ENCODE results near the gene MAP1LC3B2.
"Not testable (repeated sequence)": the region's sequence is repeated elsewhere in the genome, so short reads cannot be mapped to it uniquely, and the experiment has no call there.

MAP1LC3B2 gene

GRCh38 chr12:116564080-116564479 lies 4.9 kb downstream of the MAP1LC3B2 start:
- no peak for DNase-seq
- in situ Hi-C loops (cut with HindIII; ENCODE audit: low pct_ligation_motif_present, low sequenced_read_pairs) = no loop called here
- TF ChIP-seq CTCF (IDR thresholded peaks at IDR 0.05; ENCODE audit: low read depth, low read length, missing control alignments) = no peak

GRCh38 chr12:116565221-116565620 lies 6.0 kb downstream of the MAP1LC3B2 start:
- H3K27ac ChIP-seq; DNase-seq; H3K4me3 ChIP-seq (ENCODE audit: low read depth, low read length); in situ Hi-C loops (cut with HindIII; ENCODE audit: low pct_ligation_motif_present, low sequenced_read_pairs); H3K27me3 ChIP-seq (replicated peaks); H3K36me3 ChIP-seq (replicated peaks): not testable (repeated sequence)

More at GRCh38 chr12:116564080-116564479, 4.9 kb downstream of the MAP1LC3B2 start:
- H3K27ac ChIP-seq = no peak overlapping the region
- no peaks in the 10 kb centered on the region for H3K36me3 ChIP-seq (replicated peaks)
- no peak overlapping the region for H3K4me3 ChIP-seq (ENCODE audit: low read depth, low read length)
- no peaks in the 10 kb centered on the region for H3K27me3 ChIP-seq (replicated peaks)

DNA sequence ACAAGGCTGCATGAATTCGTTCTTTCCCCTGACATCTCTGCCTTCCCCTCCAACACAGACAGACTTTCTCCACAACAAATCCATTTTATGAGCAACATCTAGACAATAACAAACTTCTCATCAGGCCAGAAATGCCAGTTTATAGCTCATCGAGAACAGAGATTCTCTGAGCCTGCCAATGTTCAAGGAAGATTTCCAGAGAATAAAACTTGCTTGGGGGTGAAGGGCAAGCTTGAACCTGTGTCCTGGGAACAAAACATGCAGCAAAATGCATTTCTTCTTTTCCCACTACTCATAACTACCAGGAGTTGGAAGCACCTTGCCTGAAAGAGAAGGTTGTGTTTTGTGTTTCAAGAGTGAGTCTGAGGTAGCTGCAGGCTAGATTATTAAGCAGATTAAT lies 6.8 kb downstream of the MAP1LC3B2 start:
- Histone ChIP-seq H3K27me3 (replicated peaks) (no peaks in the 10 kb centered on the region), H3K27ac (no peak overlapping the region), H3K36me3 (replicated peaks) (no peaks in the 10 kb centered on the region), H3K4me3 (ENCODE audit: low read depth, low read length) (no peak overlapping the region)
- DNase-seq = no peak
- in situ Hi-C loops (cut with HindIII; ENCODE audit: low pct_ligation_motif_present, low sequenced_read_pairs) = no loop called here
- TF ChIP-seq CTCF (IDR thresholded peaks at IDR 0.05; ENCODE audit: low read depth, low read length, missing control alignments) = no peak

DNA sequence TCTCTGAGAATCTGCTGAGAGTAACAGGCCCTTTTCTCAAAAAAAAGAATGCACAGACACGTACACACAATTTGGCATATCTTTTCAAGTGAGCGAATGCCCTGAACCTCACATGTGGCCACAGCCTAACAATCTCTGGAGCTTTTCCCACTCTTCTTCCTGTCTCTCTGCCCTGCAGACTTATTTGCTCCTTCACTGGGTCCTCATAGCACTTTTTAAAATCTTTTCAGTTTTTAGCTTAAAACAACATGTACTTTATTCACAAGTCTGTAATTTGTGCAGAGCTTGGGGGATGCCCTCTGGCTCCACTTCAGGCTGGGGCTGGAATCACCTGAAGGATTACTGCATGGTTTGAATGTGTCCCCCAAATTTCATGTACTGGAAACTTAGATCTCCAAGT lies 9.0 kb downstream of the MAP1LC3B2 start:
- no peak overlapping the region for H3K4me3 ChIP-seq (ENCODE audit: low read depth, low read length)
- in situ Hi-C loops (cut with HindIII; ENCODE audit: low pct_ligation_motif_present, low sequenced_read_pairs) = no loop called here
- H3K27me3 ChIP-seq (replicated peaks) = no peaks in the 10 kb centered on the region
- no peak overlapping the region for H3K27ac ChIP-seq
- H3K36me3 ChIP-seq (replicated peaks) = no peaks in the 10 kb centered on the region
- no peak for DNase-seq
- TF ChIP-seq CTCF (IDR thresholded peaks at IDR 0.05; ENCODE audit: low read depth, low read length, missing control alignments) = no peak

DNA sequence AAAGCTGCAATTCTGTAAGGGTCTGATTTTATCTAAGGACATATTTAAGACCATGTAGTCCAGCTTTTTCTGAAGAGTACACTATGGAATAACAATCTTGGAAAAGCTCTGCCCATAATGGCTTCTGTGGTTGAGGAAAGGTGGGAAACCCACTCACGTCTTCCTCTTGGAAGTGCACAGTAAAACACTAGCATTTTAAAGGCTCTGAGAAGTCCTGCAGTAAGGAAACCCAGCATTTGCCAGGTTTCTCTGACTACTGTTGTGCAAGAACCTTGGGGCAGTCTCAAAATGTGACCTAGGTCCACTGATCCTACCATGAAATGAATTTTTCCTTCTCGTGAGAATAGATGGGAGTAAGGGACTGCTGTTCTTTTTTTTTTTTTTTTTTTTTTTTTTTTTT lies 11.9 kb downstream of the MAP1LC3B2 start:
- in situ Hi-C loops (cut with HindIII; ENCODE audit: low pct_ligation_motif_present, low sequenced_read_pairs) = no loop called here
- no peak for DNase-seq
- no peak for TF ChIP-seq CTCF (IDR thresholded peaks at IDR 0.05; ENCODE audit: low read depth, low read length, missing control alignments)
- Histone ChIP-seq H3K27me3 (replicated peaks) (no peaks in the 10 kb centered on the region), H3K27ac (no peak overlapping the region), H3K36me3 (replicated peaks) (no peaks in the 10 kb centered on the region), H3K4me3 (ENCODE audit: low read depth, low read length) (no peak overlapping the region)

- no peak for DNase-seq
- TF ChIP-seq CTCF (IDR thresholded peaks at IDR 0.05; ENCODE audit: low read depth, low read length, missing control alignments) = no peak
- Histone ChIP-seq H3K36me3 (replicated peaks) (no peaks in the 10 kb centered on the region), H3K27me3 (replicated peaks) (no peaks in the 10 kb centered on the region), H3K27ac (no peak overlapping the region), H3K4me3 (ENCODE audit: low read depth, low read length) (no peak overlapping the region)
- in situ Hi-C loops (cut with HindIII; ENCODE audit: low pct_ligation_motif_present, low sequenced_read_pairs) = no loop called here
Observed at GRCh38 chr12:116573776-116574175, 14.6 kb downstream of the MAP1LC3B2 start.

GRCh38 chr12:116575754-116576153 lies 16.6 kb downstream of the MAP1LC3B2 start:
- H3K27ac ChIP-seq; in situ Hi-C loops (cut with HindIII; ENCODE audit: low pct_ligation_motif_present, low sequenced_read_pairs); H3K4me3 ChIP-seq (ENCODE audit: low read depth, low read length); DNase-seq; H3K27me3 ChIP-seq (replicated peaks); H3K36me3 ChIP-seq (replicated peaks): not testable (repeated sequence)

Data from brain microvascular endothelial cell (primary cell).